ENCODE measurements around the gene LRRC8E. TPM values are rescaled to one million over a fixed set of nuclear protein-coding genes. Genes with fewer than 3 reads are reported as not detected.

Gene LRRC8E
- total and polyA plus RNA-seq, 4 donors, result 1.8 to 3.3 (median 2.4) TPM; not detected in 1

- TF ChIP-seq GABPA (IDR thresholded peaks at IDR 0.05 in 1 of 2, conservative IDR thresholded peaks at IDR 0.05 in 1 of 2), result no peak
Measured at GRCh38 chr19:7881910-7882309, 6.4 kb upstream of the LRRC8E start (continued).

GRCh38 chr19:7883105-7883504, 5.2 kb upstream of the LRRC8E start:
- TF ChIP-seq, protein P1, sequence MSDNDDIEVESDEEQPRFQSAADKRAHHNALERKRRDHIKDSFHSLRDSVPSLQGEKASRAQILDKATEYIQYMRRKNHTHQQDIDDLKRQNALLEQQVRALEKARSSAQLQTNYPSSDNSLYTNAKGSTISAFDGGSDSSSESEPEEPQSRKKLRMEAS (IDR thresholded peaks at IDR 0.05), result no peak
- TF ChIP-seq HNF4A (conservative IDR thresholded peaks at IDR 0.05), result no peak
- TF ChIP-seq, protein P2, sequence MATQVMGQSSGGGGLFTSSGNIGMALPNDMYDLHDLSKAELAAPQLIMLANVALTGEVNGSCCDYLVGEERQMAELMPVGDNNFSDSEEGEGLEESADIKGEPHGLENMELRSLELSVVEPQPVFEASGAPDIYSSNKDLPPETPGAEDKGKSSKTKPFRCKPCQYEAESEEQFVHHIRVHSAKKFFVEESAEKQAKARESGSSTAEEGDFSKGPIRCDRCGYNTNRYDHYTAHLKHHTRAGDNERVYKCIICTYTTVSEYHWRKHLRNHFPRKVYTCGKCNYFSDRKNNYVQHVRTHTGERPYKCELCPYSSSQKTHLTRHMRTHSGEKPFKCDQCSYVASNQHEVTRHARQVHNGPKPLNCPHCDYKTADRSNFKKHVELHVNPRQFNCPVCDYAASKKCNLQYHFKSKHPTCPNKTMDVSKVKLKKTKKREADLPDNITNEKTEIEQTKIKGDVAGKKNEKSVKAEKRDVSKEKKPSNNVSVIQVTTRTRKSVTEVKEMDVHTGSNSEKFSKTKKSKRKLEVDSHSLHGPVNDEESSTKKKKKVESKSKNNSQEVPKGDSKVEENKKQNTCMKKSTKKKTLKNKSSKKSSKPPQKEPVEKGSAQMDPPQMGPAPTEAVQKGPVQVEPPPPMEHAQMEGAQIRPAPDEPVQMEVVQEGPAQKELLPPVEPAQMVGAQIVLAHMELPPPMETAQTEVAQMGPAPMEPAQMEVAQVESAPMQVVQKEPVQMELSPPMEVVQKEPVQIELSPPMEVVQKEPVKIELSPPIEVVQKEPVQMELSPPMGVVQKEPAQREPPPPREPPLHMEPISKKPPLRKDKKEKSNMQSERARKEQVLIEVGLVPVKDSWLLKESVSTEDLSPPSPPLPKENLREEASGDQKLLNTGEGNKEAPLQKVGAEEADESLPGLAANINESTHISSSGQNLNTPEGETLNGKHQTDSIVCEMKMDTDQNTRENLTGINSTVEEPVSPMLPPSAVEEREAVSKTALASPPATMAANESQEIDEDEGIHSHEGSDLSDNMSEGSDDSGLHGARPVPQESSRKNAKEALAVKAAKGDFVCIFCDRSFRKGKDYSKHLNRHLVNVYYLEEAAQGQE (IDR thresholded peaks at IDR 0.05), result no peak
- no peak for TF ChIP-seq FOXA1 (IDR thresholded peaks at IDR 0.05)
- no peak for TF ChIP-seq RAD21 (IDR thresholded peaks at IDR 0.05)
- TF ChIP-seq, protein P3, sequence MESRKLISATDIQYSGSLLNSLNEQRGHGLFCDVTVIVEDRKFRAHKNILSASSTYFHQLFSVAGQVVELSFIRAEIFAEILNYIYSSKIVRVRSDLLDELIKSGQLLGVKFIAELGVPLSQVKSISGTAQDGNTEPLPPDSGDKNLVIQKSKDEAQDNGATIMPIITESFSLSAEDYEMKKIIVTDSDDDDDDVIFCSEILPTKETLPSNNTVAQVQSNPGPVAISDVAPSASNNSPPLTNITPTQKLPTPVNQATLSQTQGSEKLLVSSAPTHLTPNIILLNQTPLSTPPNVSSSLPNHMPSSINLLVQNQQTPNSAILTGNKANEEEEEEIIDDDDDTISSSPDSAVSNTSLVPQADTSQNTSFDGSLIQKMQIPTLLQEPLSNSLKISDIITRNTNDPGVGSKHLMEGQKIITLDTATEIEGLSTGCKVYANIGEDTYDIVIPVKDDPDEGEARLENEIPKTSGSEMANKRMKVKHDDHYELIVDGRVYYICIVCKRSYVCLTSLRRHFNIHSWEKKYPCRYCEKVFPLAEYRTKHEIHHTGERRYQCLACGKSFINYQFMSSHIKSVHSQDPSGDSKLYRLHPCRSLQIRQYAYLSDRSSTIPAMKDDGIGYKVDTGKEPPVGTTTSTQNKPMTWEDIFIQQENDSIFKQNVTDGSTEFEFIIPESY (IDR thresholded peaks at IDR 0.05), result no peak
- no peak for TF ChIP-seq YY1 (IDR thresholded peaks at IDR 0.05)
- no peak for TF ChIP-seq FOXA2 (IDR thresholded peaks at IDR 0.05)
- no peak for TF ChIP-seq NR2F2 (IDR thresholded peaks at IDR 0.05)
- TF ChIP-seq RXRA (IDR thresholded peaks at IDR 0.05), result no peak
- no peak for TF ChIP-seq GABPA (IDR thresholded peaks at IDR 0.05 in 1 of 2, conservative IDR thresholded peaks at IDR 0.05 in 1 of 2)
- no peak for DNase-seq (ENCODE audit: low spot score)
- Histone ChIP-seq H3K4me3 (ENCODE audit: low read depth in 1 of 3, low read length in 3 of 3) (no peak overlapping the region), H3K9me3 (ENCODE audit: control insufficient read depth in 4 of 4, low read length in 3 of 4) (no peaks in the 10 kb centered on the region), H3K9ac (ENCODE audit: low read depth in 1 of 2, low read length in 2 of 2) (no peak overlapping the region), H3K27me3 (ENCODE audit: control insufficient read depth in 4 of 4, insufficient read depth in 4 of 4, low read length in 3 of 4) (no peaks in the 10 kb centered on the region), H3K4me1 (ENCODE audit: control insufficient read depth in 4 of 4, insufficient read depth in 4 of 4, low read length in 3 of 4) (peaks cover 0 to 2% (median under 1%) of the 10 kb centered on the region in 4 donors), H3K27ac (ENCODE audit: low read depth in 1 of 2, low read length in 2 of 2) (no peak overlapping the region), H3K36me3 (ENCODE audit: control insufficient read depth in 4 of 4, insufficient read depth in 3 of 4, low read depth in 1 of 4, low read length in 3 of 4) (no peaks in the 10 kb centered on the region)
- WGBS, result 73% methylated on average over 4 of the region's 4 CpGs

- Histone ChIP-seq H3K9me3 (ENCODE audit: control insufficient read depth in 4 of 4, low read length in 3 of 4) (no peaks in the 10 kb centered on the region), H3K36me3 (ENCODE audit: control insufficient read depth in 4 of 4, insufficient read depth in 3 of 4, low read depth in 1 of 4, low read length in 3 of 4) (no peaks in the 10 kb centered on the region), H3K9ac (ENCODE audit: low read depth in 1 of 2, low read length in 2 of 2) (no peak overlapping the region), H3K4me3 (ENCODE audit: low read depth in 1 of 3, low read length in 3 of 3) (no peak overlapping the region), H3K27ac (ENCODE audit: low read depth in 1 of 2, low read length in 2 of 2) (no peak overlapping the region), H3K27me3 (ENCODE audit: control insufficient read depth in 4 of 4, insufficient read depth in 4 of 4, low read length in 3 of 4) (no peaks in the 10 kb centered on the region), H3K4me1 (ENCODE audit: control insufficient read depth in 4 of 4, insufficient read depth in 4 of 4, low read length in 3 of 4) (peaks cover 0 to 10% (median 4%) of the 10 kb centered on the region in 4 donors)
- DNase-seq (ENCODE audit: low spot score), result no peak
- WGBS, result 93% methylated on average over 2 of the region's 2 CpGs
- TF ChIP-seq, protein P4, sequence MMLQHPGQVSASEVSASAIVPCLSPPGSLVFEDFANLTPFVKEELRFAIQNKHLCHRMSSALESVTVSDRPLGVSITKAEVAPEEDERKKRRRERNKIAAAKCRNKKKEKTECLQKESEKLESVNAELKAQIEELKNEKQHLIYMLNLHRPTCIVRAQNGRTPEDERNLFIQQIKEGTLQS (IDR thresholded peaks at IDR 0.05), result no peak
- TF ChIP-seq RXRA (IDR thresholded peaks at IDR 0.05) (no peak), HNF4G (IDR thresholded peaks at IDR 0.05) (no peak), HNF4A (conservative IDR thresholded peaks at IDR 0.05) (no peak), TAF1 (conservative IDR thresholded peaks at IDR 0.05) (no peak), YY1 (IDR thresholded peaks at IDR 0.05) (no peak), NR2F2 (IDR thresholded peaks at IDR 0.05) (no peak)
- TF ChIP-seq, protein P1 (IDR thresholded peaks at IDR 0.05), result no peak
- TF ChIP-seq, protein P3 (IDR thresholded peaks at IDR 0.05), result no peak
Measured at GRCh38 chr19:7883796-7884570, 4.3 kb upstream of the LRRC8E start.
